GM18907 (cell line): ENCODE results near the gene PIN1.
"Not testable (repeated sequence)": the region's sequence is repeated elsewhere in the genome, so short reads cannot be mapped to it uniquely, and the experiment has no call there.

Source experiments
- ATAC-seq: cut with Tn5 transposase; IDR thresholded peaks from one replicate; pipeline ENCODE4 v1.9.1; 2021; ENCODE audit warnings: mild to moderate bottlenecking, moderate library complexity; ENCODE audit not compliant: unreplicated experiment

Gene PIN1

DNA sequence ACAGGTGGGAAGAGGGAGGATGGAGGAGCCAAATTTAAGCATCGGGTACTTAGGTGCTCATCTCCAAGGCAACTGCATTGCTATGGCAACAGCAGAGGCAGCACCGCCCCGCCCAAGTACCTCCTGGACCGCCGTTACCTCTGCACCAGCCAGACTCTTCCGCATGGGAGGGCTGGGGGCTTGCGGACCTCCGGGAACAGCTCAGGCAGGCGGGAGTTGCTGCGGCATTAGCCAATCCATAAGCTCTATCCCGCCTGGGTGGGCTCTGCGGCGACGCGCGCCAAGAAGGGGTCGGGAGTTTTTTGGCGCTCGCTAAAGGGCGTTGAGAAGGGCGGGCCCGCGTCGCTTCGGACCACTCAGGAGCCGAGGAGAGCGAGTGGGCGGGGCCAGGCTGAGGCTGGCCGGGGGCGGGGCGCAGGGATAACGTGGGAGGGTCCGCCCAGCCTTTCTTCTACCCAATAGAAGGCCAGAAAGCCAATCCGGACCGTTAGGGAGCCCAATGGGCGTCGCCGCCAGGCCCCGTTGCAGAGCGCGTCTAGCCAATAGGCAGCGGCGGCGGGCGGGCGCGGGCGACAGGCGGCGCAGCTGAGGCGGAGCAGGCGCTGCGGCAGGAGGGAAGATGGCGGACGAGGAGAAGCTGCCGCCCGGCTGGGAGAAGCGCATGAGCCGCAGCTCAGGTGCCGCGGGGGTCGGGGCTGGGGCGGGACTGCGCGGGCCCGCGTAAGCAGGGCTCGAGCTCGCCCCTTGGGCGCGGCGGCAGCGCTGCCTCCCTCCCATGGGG is at the start of gene PIN1:
PIN1 (plus strand) TSS at position 593 of the 781 bp plus-strand sequence; CDS start at position 620, 27 bp downstream.
- peak; percentile 92 for ATAC-seq

DNA sequence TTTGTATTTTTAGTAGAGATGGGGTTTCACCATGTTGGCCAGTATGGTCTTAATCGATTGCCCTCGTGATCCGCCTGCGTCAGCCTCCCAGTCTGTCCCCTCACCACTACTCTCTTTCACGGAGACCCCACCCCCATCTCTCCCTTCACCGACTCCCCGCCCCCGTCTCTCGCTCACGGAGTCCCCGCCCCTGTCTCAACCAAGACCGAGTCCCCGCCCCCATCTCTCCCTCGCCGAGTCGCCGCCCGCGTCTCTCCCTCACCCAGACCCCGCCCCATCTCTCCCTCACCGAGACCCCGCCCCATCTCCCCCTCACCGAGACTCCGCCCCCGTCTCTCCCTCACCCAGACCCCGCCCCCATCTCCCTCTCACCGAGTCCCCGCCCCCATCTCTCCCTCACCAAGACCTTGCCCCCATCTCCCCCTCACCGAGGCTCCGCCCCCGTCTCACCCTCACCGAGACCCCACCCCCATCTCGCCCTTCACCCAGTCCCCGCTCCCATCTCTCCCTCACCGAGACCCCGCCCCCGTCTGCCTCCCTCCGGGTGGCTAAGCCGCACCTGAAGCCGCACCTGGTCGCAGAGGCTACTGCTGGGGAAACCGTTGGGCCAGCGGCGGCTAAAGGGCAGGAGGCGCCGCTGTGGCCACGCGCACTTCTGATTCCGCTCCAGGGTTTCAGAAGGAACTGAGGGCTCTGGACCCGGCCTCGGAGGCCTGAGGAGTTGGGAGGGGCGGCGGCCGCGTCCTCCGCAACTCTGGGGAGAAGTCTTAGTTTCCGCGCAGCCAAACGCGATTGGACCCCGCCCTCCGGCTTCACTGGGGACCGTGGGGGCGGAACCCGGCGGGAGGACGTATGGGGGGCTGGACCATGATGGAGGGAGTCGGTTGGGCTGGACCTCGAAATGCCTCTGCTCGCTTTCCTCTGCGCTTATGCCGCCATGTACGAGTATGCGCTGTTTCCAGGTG is 49.5 kb upstream of the PIN1 start:
- ATAC-seq = peak; percentile 73

DNA sequence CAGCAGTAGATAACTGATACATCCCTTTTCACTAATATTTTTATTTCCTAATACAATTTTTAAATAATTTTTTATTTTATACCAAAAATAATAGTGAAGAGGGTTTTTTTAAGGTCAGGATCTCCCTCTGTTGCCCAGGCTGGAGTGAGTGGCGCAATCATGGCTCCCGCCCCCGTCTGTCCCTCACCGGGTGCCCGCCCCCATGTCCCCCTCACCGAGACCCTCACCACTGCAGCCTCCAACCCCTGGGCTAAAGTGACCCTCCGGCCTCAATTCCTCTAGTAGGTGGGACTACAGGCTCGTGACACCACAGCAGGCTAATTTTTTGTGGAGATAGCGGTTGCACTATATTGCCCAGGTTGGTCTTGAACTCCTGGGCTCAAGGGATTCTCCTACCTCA is 48.8 kb upstream of the PIN1 start:
- no peak for ATAC-seq

DNA sequence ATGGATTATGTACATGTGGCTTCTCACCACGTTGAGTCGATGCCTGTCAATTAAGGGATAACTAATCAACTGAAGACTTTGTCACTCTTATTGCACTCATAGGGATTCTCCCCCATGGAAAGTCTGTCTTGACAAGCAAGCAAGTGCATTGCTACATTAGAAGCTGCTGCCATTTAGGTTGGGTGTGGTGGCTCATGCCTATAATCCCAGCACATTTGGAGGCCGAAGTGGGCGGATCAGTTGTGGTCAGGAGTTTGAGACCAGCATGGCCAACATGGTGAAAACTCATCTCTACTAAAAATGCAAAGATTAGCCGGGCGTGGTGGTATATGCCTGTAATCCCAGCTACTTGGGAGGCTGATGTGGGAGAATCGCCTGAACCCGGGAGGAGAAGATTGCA is 48.3 kb upstream of the PIN1 start:
- no peak for ATAC-seq

DNA sequence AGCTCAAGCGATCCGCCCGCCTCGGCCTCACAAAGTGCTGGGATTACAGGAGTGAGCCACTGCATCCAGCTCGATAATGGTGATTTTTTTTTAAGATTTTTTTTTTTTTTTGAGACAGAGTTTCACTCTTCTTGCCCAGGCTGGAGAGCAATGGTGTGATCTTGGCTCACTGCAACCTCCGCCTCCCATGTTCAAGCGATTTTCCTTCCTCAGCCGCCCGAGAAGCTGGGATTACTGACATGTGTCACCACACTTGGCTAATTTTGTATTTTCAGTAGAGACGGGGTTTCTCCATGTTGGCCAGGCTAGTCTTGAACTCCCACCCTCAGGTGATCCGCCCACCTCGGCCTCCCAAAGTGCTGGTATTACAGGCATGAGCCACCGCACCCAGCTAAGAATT is 46.5 kb upstream of the PIN1 start:
- not testable (repeated sequence) for ATAC-seq

DNA sequence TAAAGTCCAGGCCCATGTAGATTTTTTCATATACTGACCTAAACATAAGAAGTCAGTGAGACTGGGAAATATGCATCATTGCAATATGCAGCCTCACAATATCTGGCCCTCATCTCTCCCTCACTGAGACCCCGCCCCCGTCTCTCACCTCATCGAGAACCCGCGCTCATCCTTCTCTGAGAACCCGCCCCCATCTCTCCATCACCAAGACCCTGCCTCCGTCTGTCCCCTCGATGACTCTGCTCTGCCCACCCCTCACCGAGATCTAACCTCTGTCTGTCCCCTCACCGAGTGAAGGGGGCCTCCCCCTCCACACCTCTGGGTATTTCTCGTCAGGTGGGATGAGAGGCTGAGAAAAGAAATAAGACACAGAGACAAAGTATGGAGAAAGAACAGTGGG is 46.1 kb upstream of the PIN1 start:
- no peak for ATAC-seq

DNA sequence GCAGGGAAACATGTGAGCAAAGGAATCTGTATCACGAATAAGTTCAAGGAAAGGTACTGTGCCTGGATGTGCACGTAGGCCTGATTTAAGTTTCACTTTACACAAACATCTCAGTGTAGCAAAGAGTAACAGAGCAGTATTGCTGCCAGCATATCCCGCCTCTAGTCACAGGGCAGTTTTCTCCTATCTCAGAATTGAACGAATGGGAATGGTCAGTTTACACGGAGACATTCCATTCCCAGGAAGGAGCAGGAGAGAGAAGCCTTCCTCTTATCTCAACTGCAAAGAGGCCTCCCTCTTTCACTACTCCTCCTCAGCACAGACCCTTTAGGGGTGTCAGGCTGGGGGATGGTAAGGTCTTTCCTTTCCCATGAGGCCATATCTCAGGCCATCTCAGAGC is 45.5 kb upstream of the PIN1 start:
- not testable (repeated sequence) for ATAC-seq

DNA sequence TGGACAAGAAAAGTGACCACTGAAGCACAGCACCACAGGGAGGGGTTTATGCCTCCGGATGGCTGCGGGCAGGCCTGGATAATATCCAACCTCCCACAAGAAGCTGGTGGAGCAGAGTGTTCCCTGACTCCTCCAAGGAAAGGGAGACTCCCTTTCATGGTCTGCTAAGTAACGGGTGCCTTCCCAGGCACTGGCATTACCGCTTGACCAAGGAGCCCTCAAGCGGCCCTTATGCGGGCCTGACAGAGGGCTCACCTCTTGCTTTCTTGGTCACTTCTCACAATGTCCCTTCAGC is 44.1 kb upstream of the PIN1 start:
- ATAC-seq = not testable (repeated sequence)

DNA sequence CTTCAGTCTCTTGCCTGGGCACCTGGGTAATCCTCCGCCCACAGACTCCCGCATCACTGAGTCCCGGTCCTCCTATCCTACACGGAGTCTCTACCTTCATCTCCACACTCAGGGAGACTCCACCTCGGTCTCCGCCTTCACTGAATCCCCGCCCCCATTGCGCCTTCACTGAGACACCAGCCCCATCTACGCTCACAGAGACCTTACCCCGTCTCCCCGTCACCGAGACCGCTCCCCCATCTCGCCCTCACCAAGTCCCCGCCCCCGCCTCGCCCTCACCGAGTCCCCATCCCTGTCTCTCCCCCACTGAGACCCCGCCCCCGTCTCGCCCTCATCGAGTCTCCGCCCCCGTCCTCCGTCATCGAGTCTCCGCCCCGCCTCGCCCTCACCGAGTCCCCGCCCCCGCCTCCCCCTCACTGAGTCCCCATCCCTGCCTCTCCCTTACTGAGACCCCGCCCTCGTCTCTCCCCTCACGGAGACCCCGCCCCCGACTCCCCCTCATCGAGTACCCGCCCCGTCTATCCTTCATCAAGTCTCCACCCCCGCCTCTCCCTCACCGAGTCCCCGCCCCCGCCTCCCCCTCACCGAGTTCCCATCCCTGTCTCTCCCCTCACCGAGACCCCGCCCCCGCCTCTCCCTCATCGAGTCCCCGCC is 43.4 kb upstream of the PIN1 start:
- no peak for ATAC-seq

DNA sequence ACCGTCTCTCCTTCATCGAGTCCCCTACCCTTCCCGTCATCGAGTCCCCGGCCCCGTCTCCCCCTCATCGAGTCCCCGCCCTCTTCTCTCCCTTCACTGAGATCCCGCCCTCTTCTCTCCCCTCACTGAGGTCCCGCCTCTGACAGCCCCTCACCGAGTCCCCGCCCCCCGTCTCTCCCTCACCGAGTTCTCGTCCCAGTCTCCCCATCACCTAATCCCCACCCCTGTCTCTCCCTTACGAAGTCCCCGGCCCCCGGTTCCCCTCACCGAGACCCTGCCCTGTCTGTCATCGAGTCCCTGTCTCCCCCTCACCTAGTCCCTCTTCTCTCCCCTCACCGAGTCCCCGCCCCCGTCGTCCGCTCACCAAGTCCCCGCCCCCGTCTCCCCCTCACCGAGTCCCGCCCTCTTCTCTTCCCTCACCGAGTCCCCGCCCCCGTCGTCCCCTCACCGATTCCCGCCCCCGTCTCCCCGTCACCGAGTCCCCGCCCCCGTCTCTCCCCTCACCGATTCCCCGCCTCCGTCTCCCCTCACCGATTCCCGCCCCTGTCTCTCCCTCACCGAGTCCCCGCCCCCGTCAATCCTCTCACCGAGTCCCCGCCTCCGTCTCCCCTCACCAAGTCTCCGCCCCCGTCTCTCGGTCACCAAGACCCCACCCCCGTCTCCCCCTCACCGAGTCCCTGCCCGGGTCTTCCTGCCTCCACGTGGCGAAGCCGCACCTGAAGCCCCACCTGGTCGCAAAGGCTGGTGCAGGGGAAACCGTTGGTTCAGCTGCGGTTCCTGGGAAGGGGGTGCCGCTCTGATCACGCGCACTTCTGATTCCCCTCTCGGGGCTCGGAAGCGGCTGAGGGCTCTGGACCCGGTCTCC is 42.7 kb upstream of the PIN1 start:
- ATAC-seq = peak; percentile 38

DNA sequence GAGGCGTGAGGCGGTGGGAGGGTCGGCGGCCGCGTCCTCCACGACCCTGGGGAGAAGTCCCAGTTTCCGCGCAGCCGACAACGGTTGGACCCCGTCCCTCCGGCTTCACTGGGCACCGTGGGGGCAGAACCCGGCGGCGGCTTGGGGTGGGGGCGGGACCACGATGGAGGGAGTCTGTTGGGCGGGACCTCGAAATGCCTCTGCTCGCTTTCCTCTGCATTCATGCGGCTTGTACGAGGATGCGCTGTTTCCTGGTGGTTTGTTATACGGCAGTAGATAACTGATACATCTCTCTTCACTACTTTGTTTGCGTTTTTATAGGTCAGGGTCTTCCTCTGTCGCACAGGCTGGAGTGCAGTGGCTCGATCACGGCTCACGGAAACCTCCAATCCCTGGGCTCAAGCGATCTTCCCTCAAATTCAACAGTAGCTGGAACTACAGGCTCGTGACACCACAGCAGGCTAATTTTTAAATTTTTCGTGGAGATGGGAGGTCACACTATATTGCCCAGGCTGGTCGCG is 42.0 kb upstream of the PIN1 start:
- ATAC-seq = peak; percentile 8

DNA sequence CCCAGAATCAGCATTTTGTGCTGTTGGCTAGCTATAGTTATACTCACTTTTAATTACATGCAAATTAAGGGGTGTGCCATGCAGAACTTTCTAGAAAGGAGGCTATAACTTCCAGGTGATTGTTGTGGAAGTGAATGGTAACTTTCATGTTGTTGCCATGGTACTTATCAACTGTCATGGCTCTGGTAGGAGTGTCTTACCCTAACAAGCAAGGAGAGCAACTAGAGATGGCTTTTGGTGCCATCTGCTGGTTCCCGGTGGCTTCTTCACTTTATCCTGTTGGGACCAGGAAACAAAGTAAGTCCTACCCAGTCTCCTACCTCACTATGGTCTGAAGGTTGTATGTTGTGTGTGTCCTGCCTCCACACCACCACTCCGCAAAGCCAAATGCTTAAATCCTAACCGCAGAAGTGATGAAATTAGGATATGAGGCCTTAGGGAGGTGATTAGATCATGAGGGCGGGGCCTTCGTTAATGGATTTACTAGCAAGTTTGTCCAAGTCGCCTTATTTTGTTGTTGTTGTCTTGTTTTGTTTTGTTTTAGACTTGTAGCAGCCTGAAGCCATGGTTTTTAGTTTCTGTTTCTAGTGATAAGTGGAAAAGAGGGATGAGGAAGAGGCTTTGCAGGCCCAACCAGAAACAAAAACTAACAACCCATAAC is 38.9 kb upstream of the PIN1 start:
- peak; percentile 56 for ATAC-seq

DNA sequence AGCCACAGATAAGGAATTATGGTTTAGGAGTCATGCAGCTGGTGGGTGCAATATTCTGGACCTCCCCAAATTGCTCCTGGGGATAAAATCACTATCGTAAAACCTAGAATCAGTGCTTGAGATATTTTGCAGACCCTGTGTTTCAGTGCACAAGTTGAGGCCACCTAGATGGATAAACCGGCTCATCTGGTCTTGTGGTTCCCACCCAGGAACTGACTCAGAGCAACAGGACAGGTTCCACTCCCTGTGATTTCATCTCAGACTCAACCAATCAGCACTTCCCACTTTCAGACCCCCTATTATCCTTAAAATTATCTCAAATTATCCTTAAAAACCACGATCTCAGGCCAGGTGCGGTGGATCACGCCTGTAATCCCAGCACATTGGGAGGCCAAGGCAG is 37.2 kb upstream of the PIN1 start:
- no peak for ATAC-seq

DNA sequence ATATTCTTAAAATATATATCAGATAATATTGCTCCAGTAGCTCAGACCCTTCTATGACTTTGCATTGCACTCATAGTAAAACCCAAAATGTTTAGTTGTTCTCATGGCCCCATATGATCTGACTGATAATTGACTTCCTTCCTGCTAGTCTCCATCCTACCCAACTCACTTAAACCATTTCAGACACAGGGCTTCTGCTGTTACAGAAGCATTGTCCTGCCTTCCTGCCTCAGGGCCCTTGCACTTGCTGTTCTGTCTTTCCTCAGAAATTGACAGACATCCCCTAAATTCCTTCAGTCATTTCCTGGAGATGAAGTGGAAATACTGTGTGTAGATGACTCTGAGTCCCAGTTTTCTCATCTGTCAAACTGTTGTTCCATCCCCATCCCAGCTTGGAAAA is 36.0 kb upstream of the PIN1 start:
- no peak for ATAC-seq

DNA sequence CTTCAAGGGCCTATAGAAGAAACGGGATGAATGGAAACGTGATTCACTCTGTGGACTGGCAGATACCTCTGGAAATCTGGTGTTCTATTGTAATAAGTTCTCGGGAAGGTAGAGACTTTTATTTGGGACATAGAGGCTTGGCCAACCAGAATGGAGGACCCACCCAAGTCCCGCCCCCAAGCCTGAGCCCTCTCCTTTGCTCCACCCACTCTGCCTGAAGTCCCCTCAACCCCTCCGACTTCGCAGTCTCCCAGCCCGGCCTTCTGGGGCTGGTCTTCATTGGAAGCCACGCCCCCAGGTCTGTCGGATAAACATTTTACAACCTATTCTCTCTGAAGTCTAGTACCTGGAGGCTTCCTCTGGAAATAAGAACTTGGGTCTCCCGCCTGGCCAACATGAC is 33.1 kb upstream of the PIN1 start:
- ATAC-seq = no peak

DNA sequence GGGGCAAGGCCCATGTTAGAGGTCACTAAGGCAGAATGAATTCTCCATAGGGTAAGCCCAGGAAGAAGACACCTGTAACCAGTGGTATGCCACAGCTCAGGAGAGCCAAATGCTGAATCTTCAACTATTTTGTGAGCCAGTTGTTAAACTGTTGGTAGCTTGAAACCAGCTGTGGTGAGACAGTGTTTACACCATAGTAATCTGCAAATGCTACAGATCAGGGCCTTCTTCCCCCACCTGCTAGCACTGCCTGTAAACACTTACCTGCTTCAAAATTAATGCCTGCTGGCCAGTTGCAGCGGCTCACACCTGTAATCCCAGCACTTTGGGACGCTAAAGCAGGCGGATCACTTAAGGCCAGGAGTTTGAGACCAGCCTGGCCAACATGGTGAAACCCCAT is 28.3 kb upstream of the PIN1 start:
- ATAC-seq = no peak

DNA sequence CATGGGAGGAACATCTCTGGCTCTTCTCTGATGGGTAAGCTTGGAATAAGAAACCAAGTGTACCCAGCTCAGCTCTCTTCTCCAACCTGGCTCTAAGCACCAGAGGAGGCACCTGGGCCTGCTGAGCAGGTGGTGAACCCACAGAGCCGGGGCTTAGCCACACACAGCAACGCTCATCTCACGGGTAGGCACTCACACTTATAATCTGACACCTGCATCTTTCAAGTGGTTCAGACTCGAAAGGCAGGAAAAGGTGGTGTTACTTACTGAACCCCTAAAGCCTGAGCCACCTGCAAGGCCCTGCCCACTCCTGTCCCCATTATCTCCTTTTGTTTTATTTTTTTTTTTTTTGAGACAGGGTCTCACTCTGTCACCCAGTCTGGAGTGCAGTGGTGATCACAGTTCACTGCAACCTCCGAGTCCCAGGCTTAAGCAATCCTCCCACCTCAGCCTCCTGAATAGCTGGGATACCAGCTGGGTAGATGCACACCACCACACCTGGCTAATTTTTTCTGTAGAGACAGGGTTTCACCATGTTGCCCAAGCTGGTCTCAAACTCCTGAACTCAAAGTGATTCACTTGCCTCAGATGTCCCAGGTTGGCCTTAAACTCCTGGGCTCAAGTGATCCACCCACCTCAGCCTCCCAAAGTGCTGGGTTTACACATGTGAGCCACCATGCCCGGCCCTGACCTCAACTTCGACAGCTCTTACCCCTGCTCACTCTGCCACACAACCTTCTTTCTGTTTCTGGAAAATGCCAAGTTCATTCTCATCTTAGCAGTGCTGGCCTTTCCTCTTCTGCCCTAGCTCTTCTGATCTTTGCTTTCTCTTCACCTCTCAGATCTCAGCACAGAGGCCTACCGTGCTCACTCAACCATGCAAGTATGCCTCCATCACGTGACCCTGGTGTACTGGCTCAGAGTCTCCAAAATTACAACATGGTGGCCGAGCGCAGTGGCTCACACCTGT is 26.0 kb upstream of the PIN1 start:
- no peak for ATAC-seq

DNA sequence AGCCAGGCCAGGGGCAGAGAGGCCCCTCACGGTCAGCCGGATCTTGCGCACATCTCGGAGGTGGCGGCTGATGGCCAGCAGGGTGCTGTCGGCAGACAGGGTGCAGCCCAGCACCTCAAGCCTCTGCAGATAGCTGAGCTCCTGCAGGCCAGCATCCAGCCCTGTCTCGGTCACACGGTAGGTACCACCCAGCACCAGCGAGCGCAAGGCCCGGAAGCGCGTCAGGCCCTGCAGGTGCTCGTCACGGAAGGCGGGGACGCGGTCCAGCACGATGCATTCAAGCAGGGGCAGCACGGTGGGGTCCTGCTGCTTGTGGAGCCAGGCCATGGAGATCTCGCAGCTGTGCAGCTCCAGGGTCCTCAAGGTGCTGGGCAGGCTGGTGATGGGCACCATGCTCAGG is 24.0 kb upstream of the PIN1 start:
- ATAC-seq = no peak
